Mammary epithelial cell (primary cell): ENCODE data around the gene SEMA6B.

ENCODE experiments used
- EZH2 ChIP-seq: IDR thresholded peaks from 2 replicates; pipeline ENCODE4 v1.6.1; 2012; ENCODE audit warnings: low read length, inconsistent platforms, borderline replicate concordance
- TF ChIP-seq, protein P1 (sequence below), 2 donors: IDR thresholded peaks in 1 of 2; conservative IDR thresholded peaks in 1 of 2; 2 replicates each; pipeline ENCODE4 v1.5.1; 2011 to 2012; ENCODE audit warnings: inconsistent platforms in 2 of 2, low read length in 2 of 2, mild to moderate bottlenecking in 2 of 2, control low read depth in 1 of 2, low read depth in 1 of 2; ENCODE audit not compliant: insufficient read depth in 1 of 2; ENCODE audit errors: extremely low read depth in 1 of 2

DNA sequence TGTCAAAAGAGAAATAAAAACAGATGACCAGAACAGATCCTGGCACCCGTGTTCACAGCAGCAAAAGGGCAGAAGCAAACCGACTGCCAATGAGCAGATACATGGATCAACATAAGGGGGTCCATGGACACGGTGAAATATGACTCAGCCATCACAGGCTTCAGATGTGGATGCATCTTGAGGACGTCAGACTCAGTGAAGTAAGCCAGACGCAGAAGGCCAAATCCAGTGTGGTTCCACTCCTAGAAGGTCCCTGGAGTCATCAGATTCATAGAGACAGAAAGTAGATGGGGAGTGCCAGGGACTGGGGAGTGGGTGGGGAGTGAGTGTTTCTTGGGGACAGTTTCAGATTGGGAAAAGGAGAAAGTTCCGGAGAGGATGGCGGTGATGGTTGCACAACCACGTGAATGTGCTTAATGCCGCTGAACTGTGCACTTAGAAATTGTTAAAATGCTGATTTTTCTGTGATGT, 28.8 kb upstream of the SEMA6B start:
- no peak for TF ChIP-seq EZH2
- TF ChIP-seq, protein P1, sequence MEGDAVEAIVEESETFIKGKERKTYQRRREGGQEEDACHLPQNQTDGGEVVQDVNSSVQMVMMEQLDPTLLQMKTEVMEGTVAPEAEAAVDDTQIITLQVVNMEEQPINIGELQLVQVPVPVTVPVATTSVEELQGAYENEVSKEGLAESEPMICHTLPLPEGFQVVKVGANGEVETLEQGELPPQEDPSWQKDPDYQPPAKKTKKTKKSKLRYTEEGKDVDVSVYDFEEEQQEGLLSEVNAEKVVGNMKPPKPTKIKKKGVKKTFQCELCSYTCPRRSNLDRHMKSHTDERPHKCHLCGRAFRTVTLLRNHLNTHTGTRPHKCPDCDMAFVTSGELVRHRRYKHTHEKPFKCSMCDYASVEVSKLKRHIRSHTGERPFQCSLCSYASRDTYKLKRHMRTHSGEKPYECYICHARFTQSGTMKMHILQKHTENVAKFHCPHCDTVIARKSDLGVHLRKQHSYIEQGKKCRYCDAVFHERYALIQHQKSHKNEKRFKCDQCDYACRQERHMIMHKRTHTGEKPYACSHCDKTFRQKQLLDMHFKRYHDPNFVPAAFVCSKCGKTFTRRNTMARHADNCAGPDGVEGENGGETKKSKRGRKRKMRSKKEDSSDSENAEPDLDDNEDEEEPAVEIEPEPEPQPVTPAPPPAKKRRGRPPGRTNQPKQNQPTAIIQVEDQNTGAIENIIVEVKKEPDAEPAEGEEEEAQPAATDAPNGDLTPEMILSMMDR (conservative IDR thresholded peaks at IDR 0.05 in 1 of 2, IDR thresholded peaks at IDR 0.05 in 1 of 2; ENCODE audit: extremely low read depth in 1 of 2, insufficient read depth in 1 of 2, low read depth in 1 of 2, low read length in 2 of 2) = no peak
